HEK293 (cell line): ENCODE results near the gene MRGPRE.

ENCODE experiments used
- CTCF ChIP-seq: fragments of 450-650 bp; formaldehyde crosslinking; IDR thresholded peaks from 2 replicates; pipeline ENCODE4 v1.5.1; 2016; ENCODE audit warnings: missing biosample characterization, missing genetic modification characterization
- PRDM4 ChIP-seq: fragments of 450-650 bp; formaldehyde crosslinking; IDR thresholded peaks from 2 replicates; pipeline ENCODE4 v1.5.1; 2017; ENCODE audit warnings: missing biosample characterization, missing genetic modification characterization
- SALL2 ChIP-seq: fragments of 450-650 bp; formaldehyde crosslinking; IDR thresholded peaks from 2 replicates; pipeline ENCODE4 v1.5.0; 2017; ENCODE audit warnings: missing biosample characterization, mild to moderate bottlenecking, missing genetic modification characterization, borderline replicate concordance
- ZIC2 ChIP-seq: fragments of 450-650 bp; formaldehyde crosslinking; IDR thresholded peaks from 2 replicates; pipeline ENCODE4 v1.5.1; 2016; ENCODE audit warnings: missing biosample characterization, missing genetic modification characterization
- ZNF366 ChIP-seq: fragments of 450-650 bp; formaldehyde crosslinking; conservative IDR thresholded peaks from 2 replicates; pipeline ENCODE4 v1.5.1; 2016; ENCODE audit warnings: missing biosample characterization, missing genetic modification characterization
- ZNF548 ChIP-seq: fragments of 450-650 bp; formaldehyde crosslinking; IDR thresholded peaks from 2 replicates; pipeline ENCODE4 v1.5.1; 2016; ENCODE audit warnings: missing biosample characterization, missing genetic modification characterization
- ZNF707 ChIP-seq: fragments of 450-650 bp; formaldehyde crosslinking; IDR thresholded peaks from 2 replicates; pipeline ENCODE4 v1.5.1; 2016; ENCODE audit warnings: missing biosample characterization, missing genetic modification characterization
- ZNF776 ChIP-seq: fragments of 450-650 bp; formaldehyde crosslinking; IDR thresholded peaks from 2 replicates; pipeline ENCODE4 v1.5.0; 2017; ENCODE audit warnings: missing biosample characterization, missing genetic modification characterization, borderline replicate concordance
- ZNF837 ChIP-seq: fragments of 450-650 bp; formaldehyde crosslinking; IDR thresholded peaks from 2 replicates; pipeline ENCODE4 v1.5.1; 2016; ENCODE audit warnings: missing biosample characterization, missing genetic modification characterization

GRCh38 chr11:3213659-3214419, 18.4 kb downstream of the MRGPRE start:
- no peak for TF ChIP-seq ZNF366 (tag by site-specific recombination)
- no peak for TF ChIP-seq ZNF707
- TF ChIP-seq CTCF: no peak
- no peak for TF ChIP-seq PRDM4 (tag by site-specific recombination)
- no peak for TF ChIP-seq SALL2
- no peak for TF ChIP-seq ZNF548
- no peak for TF ChIP-seq ZNF776 (tag by site-specific recombination)
- TF ChIP-seq ZNF837 (tag by site-specific recombination): no peak
- TF ChIP-seq ZIC2 (tag by site-specific recombination): no peak
